Activated CD8-positive, alpha-beta T cell treated with anti-CD3 and anti-CD28 coated beads for 36 hours (primary cell): Measurements from ENCODE around the gene ANXA8L1. TPM values are rescaled to one million over a fixed set of nuclear protein-coding genes. Genes with fewer than 3 reads are reported as not detected.
"Not testable (repeated sequence)": the region's sequence is repeated elsewhere in the genome, so short reads cannot be mapped to it uniquely, and the experiment has no call there.

ENCODE experiments used
- ATAC-seq: fragments of 200-7000 bp; cut with Tn5 transposase; one replicate; pipeline ENCODE4 v1.10.0; 2021; ENCODE audit warnings: mild to moderate bottlenecking, moderate library complexity
- CTCF ChIA-PET: fragments of 350-600 bp; sonication (Branson Sonifier 250); formaldehyde crosslinking; loops from one replicate; lab custom pipeline; 2021; ENCODE audit warnings: antibody characterized with exemption; lab: Charles Lee
- POLR2A ChIA-PET: fragments of 350-600 bp; sonication (Branson Sonifier 250); formaldehyde crosslinking; loops from one replicate; lab custom pipeline; 2021; ENCODE audit warnings: antibody characterized with exemption; lab: Charles Lee
- DNase-seq: peaks from one replicate; pipeline ENCODE4 v3.0.0-alpha.2; 2020
- H3K27ac Mint-ChIP-seq: one replicate; pipeline ENCODE4 v1.8.0; 2021; ENCODE audit warnings: mild to moderate bottlenecking, mixed read lengths
- H3K27me3 Mint-ChIP-seq: one replicate; pipeline ENCODE4 v1.8.0; 2021; ENCODE audit warnings: mixed read lengths
- H3K36me3 Mint-ChIP-seq: one replicate; pipeline ENCODE4 v1.8.0; 2021; ENCODE audit warnings: low read depth, mixed read lengths
- H3K4me1 Mint-ChIP-seq: one replicate; pipeline ENCODE4 v1.8.0; 2021; ENCODE audit warnings: low read depth, mixed read lengths
- H3K4me3 Mint-ChIP-seq: one replicate; pipeline ENCODE4 v1.8.0; 2021; ENCODE audit warnings: mild to moderate bottlenecking, moderate library complexity, mixed read lengths
- H3K9me3 Mint-ChIP-seq: one replicate; pipeline ENCODE4 v1.8.0; 2021; ENCODE audit warnings: mixed read lengths
- intact Hi-C: fragments of 100-400 bp; cut with micrococcal nuclease; formaldehyde crosslinking; loops from one replicate; pipeline ENCODE4 v1.10.0; 2022
- total RNA-seq, 2 experiments: library from RNA; stranded (reverse); gene quantifications; one replicate each; pipeline ENCODE4 v1.2.3, GENCODE V29; 2021

The ANXA8L1 gene
- total RNA-seq, 2 experiments from 2014 or later = not detected

DNA sequence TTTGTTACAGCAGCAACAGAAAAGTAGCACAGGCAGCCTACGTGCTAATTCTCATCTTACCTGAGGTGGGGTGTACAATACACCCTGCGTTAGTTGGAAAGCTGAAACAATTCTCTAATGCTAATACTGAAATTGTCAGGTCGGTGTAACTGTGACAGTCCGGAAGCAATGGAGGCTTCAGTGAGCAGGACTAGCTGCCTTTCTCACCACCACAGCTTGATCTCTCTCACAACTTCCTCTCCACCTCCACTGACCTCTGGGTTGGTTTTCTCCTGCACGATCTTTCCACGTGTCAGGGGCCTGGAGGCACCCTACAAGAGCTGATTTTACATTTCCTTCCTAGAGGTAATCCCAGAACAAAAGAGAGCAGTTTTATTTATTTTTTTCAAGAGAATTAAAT lies 39.7 kb downstream of the ANXA8L1 start:
- H3K4me3 Mint-ChIP-seq, H3K36me3 Mint-ChIP-seq, H3K27ac Mint-ChIP-seq, DNase-seq, ATAC-seq, POLR2A ChIA-PET, H3K9me3 Mint-ChIP-seq, H3K4me1 Mint-ChIP-seq, intact Hi-C loops, H3K27me3 Mint-ChIP-seq, CTCF ChIA-PET: not testable (repeated sequence)

DNA sequence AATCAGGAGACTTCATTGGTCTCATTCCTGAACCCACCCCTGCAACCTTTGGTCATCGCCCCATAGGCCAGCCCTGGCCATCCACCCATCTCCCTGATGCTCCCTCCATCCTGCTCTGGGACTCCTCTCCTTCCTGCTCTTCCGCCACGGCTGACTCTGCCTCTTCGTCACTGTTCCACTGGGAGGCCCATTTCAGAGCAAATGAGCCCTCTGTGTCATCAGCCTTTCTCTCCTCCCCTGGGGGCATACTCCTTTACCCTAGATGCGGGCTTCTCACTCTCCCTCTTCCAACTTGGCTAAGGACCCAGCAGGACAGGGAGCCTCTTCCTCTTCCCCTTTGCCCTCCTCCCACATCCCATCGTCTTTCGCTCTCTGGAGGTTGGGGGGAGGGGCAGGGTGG lies 42.7 kb downstream of the ANXA8L1 start:
- H3K9me3 Mint-ChIP-seq, H3K36me3 Mint-ChIP-seq, H3K4me1 Mint-ChIP-seq, ATAC-seq, H3K4me3 Mint-ChIP-seq, CTCF ChIA-PET, POLR2A ChIA-PET, H3K27me3 Mint-ChIP-seq, DNase-seq, H3K27ac Mint-ChIP-seq, intact Hi-C loops: not testable (repeated sequence)

GRCh38 chr10:46419570-46420379 lies 44.2 kb downstream of the ANXA8L1 start:
- H3K4me3 Mint-ChIP-seq, ATAC-seq, intact Hi-C loops, H3K36me3 Mint-ChIP-seq, H3K27ac Mint-ChIP-seq, H3K27me3 Mint-ChIP-seq, POLR2A ChIA-PET, H3K9me3 Mint-ChIP-seq, CTCF ChIA-PET, DNase-seq, H3K4me1 Mint-ChIP-seq: not testable (repeated sequence)

GRCh38 chr10:46423550-46423949 lies 48.0 kb downstream of the ANXA8L1 start:
- H3K4me3 Mint-ChIP-seq, POLR2A ChIA-PET, DNase-seq, intact Hi-C loops, H3K27me3 Mint-ChIP-seq, ATAC-seq, H3K36me3 Mint-ChIP-seq, CTCF ChIA-PET, H3K27ac Mint-ChIP-seq, H3K9me3 Mint-ChIP-seq, H3K4me1 Mint-ChIP-seq: not testable (repeated sequence)

DNA sequence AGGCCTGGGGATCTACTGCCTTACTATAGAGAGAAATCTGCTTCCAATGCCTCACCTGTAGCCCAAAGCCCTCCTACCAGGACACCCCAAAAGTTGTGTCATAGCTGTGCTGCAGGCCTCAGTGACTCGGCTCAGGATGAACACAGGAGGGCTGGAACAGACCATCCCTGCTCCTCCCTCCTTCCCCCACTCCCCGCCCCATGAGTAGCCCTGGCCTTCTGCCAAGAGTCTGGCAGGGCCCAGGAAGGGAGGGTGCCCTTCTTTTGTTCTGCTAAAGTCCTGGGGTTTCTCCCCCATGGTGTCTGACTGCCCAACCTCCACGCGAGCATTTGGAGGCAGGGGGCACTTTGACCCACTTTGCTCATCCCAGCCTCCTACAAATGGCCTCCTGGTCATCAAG lies 65.4 kb downstream of the ANXA8L1 start:
- H3K4me1 Mint-ChIP-seq, H3K4me3 Mint-ChIP-seq, POLR2A ChIA-PET, intact Hi-C loops, CTCF ChIA-PET, H3K36me3 Mint-ChIP-seq, DNase-seq, H3K9me3 Mint-ChIP-seq, H3K27me3 Mint-ChIP-seq, ATAC-seq, H3K27ac Mint-ChIP-seq: not testable (repeated sequence)

Other genes starting within 250 kb of the ANXA8L1 start
- not detected for gene ANTXRL, start 88.8 kb upstream of the ANXA8L1 start, total RNA-seq
- gene NPY4R, start 90.2 kb downstream of the ANXA8L1 start, total RNA-seq = not detected
- gene GPRIN2, start 180.9 kb downstream of the ANXA8L1 start, total RNA-seq = not detected
- gene SYT15, start 203.4 kb downstream of the ANXA8L1 start, total RNA-seq = under 1 TPM; 0.59 to 0.98 TPM